Kidney epithelial cell (primary cell): ENCODE results near the gene KCNN4. TPM values are rescaled to one million over a fixed set of nuclear protein-coding genes. Genes with fewer than 3 reads are reported as not detected.

ENCODE experiments used
- DNase-seq: peaks from one replicate; pipeline ENCODE4 v3.0.0-alpha.2; 2010; ENCODE audit warnings: low read depth
- H3K27me3 ChIP-seq: 2 replicates; pipeline ENCODE4 v1.6.0; 2011; ENCODE audit warnings: low read length; ENCODE audit not compliant: control insufficient read depth, insufficient read depth
- H3K36me3 ChIP-seq: 2 replicates; pipeline ENCODE4 v1.5.1; 2011; ENCODE audit warnings: low read length; ENCODE audit not compliant: control insufficient read depth, insufficient read depth
- H3K4me3 ChIP-seq: 2 replicates; pipeline ENCODE4 v1.5.1; 2011; ENCODE audit warnings: low read depth, mild to moderate bottlenecking, control low read depth, low read length
- total RNA-seq: library from RNA; depleted of rRNA; stranded (reverse); fragments of >200 nt; gene quantifications from 2 replicates; pipeline ENCODE4 v1.2.3, GENCODE V29; 2015
- TF ChIP-seq, protein P1 (sequence below): IDR thresholded peaks from 2 replicates; pipeline ENCODE4 v1.5.1; 2011; ENCODE audit warnings: mild to moderate bottlenecking, moderate library complexity, low read length, control low read depth, inconsistent platforms; ENCODE audit not compliant: insufficient read depth, poor library complexity, severe bottlenecking

The KCNN4 gene
- total RNA-seq, 1 donor from 2014 or later, result 10.8 TPM

DNA sequence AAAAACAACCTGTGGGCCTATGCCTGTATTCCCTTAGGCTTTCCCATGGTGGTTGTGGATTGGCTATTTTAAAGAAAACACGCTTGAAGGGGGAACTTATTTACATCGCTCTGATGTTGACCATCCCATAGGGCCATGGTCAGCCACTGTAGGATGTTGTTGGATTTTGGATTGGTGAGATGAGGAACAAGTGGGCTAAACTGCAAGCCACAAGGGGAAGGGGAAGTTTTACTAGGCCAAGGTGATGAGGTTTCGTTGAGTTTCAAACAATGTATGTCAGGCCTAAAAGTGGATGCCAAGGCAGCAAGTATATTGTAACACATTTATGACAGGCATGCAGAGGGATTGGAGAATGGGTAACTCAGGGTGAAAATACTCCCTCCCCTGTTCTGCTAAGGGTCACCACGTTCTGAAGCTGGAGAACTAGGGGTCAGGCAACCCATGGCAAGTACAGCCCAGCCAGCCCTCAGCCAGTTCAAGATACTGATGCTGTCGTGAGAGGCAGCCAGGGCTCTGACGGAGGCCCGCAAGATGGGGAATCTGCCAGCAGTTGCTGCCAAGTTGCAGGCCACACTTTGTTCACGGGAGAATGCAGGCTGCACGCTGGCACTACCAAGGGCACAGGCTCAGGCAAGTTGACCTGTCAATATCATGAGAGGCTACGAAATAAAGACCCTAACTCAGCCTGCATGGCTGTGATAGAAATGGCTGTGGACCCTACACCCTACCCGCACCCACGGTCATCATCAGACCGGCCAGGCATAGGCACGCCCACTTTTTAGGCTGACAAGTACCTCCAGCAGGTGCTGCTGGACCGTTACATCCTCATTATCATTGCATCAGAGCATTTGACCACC, 53.8 kb downstream of the KCNN4 start:
- H3K36me3 ChIP-seq, result peaks cover 2% of the 10 kb centered on the region
- TF ChIP-seq, protein P1, sequence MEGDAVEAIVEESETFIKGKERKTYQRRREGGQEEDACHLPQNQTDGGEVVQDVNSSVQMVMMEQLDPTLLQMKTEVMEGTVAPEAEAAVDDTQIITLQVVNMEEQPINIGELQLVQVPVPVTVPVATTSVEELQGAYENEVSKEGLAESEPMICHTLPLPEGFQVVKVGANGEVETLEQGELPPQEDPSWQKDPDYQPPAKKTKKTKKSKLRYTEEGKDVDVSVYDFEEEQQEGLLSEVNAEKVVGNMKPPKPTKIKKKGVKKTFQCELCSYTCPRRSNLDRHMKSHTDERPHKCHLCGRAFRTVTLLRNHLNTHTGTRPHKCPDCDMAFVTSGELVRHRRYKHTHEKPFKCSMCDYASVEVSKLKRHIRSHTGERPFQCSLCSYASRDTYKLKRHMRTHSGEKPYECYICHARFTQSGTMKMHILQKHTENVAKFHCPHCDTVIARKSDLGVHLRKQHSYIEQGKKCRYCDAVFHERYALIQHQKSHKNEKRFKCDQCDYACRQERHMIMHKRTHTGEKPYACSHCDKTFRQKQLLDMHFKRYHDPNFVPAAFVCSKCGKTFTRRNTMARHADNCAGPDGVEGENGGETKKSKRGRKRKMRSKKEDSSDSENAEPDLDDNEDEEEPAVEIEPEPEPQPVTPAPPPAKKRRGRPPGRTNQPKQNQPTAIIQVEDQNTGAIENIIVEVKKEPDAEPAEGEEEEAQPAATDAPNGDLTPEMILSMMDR, result no peak
- no peaks in the 10 kb centered on the region for H3K27me3 ChIP-seq
- no peak for DNase-seq
- no peak overlapping the region for H3K4me3 ChIP-seq

DNA sequence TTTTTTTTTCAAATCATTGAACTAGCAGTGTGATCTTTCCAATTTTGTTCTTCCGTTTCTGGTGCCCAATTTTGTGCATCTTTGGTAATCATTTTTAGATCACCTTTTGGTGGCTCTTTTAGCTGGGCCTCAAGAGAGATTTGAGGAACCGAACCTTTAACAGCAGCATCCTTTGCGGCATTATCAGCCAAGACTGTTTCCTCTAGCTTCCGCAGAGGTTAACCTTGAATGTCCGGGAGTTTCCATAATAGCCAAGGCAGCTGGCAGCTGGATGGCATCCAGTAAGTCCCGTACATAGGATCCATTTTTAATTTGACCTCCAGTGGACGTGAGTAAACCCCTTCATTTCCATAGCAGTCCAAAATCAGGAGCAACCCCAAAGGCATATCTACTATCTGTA, 55.3 kb downstream of the KCNN4 start:
- Histone ChIP-seq H3K27me3 (no peaks in the 10 kb centered on the region), H3K36me3 (no peaks in the 10 kb centered on the region), H3K4me3 (no peak overlapping the region)
- TF ChIP-seq, protein P1, result no peak
- no peak for DNase-seq

DNA sequence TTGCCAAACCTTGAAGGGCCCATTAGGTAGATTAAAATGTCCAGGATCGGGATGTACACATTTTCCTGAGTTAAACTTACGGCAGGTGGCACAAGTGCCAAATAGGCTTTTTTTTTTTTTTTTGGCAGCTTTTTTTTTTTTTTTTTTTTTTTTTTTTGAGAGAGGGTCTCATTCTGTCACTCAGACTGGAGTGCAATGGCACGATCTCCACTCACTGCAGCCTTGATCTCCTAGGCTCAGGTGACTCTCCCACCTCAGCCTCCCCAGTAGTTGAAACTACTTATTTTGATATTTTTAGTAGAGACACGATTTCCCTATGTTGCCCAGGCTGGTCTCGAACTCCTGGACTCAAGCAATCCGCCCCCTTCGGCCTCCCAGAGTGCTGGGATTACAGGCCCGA, 55.9 kb downstream of the KCNN4 start:
- Histone ChIP-seq H3K4me3 (no peak overlapping the region), H3K27me3 (no peaks in the 10 kb centered on the region), H3K36me3 (no peaks in the 10 kb centered on the region)
- TF ChIP-seq, protein P1, result no peak
- DNase-seq, result no peak

GRCh38 chr19:43723588-43723987, 57.2 kb downstream of the KCNN4 start:
- TF ChIP-seq, protein P1, result no peak
- DNase-seq, result no peak
- Histone ChIP-seq H3K4me3 (no peak overlapping the region), H3K36me3 (no peaks in the 10 kb centered on the region), H3K27me3 (no peaks in the 10 kb centered on the region)

GRCh38 chr19:43721469-43722048, 59.2 kb downstream of the KCNN4 start:
- TF ChIP-seq, protein P1, result no peak
- H3K36me3 ChIP-seq, result no peaks in the 10 kb centered on the region
- no peak for DNase-seq
- no peak overlapping the region for H3K4me3 ChIP-seq
- no peaks in the 10 kb centered on the region for H3K27me3 ChIP-seq
